Fibroblast of the aortic adventitia (primary cell): Measurements from ENCODE around the gene TCAIM. TPM values are rescaled to one million over a fixed set of nuclear protein-coding genes. Genes with fewer than 3 reads are reported as not detected.

Experiments
- DNase-seq: peaks from one replicate; pipeline ENCODE4 v3.0.0-alpha.2; 2010; ENCODE audit warnings: low read depth
- H3K4me3 ChIP-seq: 2 replicates; pipeline ENCODE4 v1.5.1; 2011; ENCODE audit warnings: low read depth, mild to moderate bottlenecking, control low read depth, low read length, moderate library complexity
- CTCF ChIP-seq: IDR thresholded peaks from 2 replicates; pipeline ENCODE4 v1.5.1; 2011; ENCODE audit warnings: mild to moderate bottlenecking, low read length, control low read depth, inconsistent platforms; ENCODE audit not compliant: insufficient read depth
- total RNA-seq: library from RNA; depleted of rRNA; stranded (reverse); fragments of >200 nt; gene quantifications from 2 replicates; pipeline ENCODE4 v1.2.3, GENCODE V29; 2012; ENCODE audit warnings: low replicate concordance

The TCAIM gene
- total RNA-seq, 1 donor, result 33.3 TPM

DNA sequence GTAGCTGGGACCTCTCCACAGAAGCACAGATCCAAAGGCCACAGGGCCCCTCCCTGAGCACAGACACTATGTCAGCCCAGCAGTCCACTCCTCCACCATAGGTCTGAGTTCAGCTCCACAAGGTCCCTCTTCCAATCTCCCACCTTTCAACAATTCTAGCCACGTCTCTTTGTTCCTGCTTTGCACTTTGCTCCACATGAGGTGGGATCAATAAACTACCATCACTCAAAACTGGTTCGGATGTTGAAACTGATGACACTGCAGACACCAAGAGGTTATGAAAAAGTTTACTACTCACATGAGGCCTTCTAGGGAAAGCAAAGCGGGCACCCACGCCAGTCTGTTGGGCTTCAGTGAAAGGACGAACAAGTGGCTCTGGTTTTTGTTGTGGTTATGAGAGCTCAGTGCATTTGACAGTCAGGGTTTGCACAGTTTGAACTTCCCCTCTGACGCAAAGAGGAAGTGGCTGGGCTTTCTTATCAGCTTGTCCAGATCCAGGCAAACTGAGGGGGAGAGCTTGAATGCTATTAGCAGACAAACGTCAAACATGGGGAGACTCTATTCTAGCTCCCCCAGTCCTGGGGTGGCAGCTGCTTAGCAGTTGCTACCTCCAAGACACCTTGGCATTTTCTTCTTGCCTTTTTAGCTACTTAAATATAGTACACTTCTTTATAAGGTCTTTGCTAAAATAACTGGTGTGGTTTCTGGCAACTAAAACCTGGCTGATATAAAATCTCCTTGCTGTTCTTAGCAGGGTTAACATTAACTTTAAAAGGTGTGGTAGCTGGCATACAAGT, 101.1 kb downstream of the TCAIM start:
- peak overlapping the region; percentile 22 for H3K4me3 ChIP-seq

DNA sequence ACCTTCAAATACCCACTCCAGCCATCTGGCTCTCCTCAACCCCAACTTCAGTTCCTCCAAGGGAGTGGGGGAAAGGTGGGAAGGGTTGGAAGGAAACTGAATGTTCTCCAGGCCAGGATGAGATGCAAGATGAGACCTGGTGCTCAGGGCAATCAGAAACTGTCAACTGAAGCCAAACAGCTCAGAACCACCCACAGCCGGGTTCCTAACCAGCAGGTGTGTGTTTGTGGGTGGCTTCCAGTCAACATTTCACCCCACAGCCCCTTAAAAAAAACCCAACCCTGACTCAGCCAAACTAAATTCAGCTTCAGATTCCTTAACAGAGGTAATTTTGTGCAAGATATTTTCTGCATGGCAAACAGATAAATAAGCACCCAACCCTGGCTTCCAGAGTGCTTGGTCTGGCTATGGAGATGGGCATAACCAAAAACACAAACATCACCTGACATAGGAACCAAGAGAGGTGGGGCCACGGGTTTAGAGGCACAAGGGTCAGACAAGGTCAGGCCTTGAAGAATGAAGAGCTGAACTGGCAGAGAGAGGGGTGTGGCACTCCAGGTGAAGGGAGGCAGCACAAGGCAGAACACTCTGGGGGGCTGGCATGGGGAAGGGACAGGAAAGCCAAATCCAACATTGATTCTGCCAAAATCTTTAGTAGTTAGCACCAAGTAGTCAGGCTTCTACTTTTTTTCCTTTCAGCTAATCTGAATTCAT, 104.2 kb downstream of the TCAIM start:
- DNase-seq, result no peak
- no peak overlapping the region for H3K4me3 ChIP-seq
- TF ChIP-seq CTCF, result no peak

More for the DNA sequence above, 101.1 kb downstream of the TCAIM start:
- peak; percentile 97 for DNase-seq
- no peak for TF ChIP-seq CTCF

- H3K4me3 ChIP-seq, result no peak overlapping the region
- TF ChIP-seq CTCF, result no peak
- DNase-seq, result no peak
Observed at GRCh38 chr3:44444437-44444836, 105.9 kb downstream of the TCAIM start.

- TF ChIP-seq CTCF, result no peak
- no peak for DNase-seq
- no peak overlapping the region for H3K4me3 ChIP-seq
Observed at GRCh38 chr3:44444896-44445691, 106.5 kb downstream of the TCAIM start.

GRCh38 chr3:44445786-44446185, 107.2 kb downstream of the TCAIM start:
- no peak for TF ChIP-seq CTCF
- no peak overlapping the region for H3K4me3 ChIP-seq
- DNase-seq, result no peak

DNA sequence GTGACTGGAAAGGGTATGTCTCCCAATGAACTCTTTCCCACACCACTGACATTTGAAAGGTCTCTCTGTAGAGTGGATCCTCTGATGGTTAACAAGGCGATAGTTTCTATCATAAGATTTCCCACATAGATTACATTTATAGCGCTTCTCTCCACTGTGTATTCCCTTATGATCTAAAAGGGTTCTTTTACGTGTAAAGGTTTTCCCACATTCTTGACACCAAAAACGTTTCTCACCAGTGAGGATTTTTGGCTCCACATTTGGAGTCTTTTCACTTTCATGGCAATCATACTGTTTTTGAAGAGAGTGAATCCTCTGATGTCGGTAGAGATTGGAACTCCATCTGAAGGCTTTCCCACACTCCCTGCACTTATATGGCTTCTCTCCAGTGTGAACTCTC, 108.4 kb downstream of the TCAIM start:
- TF ChIP-seq CTCF, result no peak

More for the DNA sequence above, 108.4 kb downstream of the TCAIM start:
- no peak for DNase-seq
- no peak overlapping the region for H3K4me3 ChIP-seq
